Mesenchymal stem cell (in vitro differentiated cells and primary cell): Measurements from ENCODE around the gene FOXP1.
A peak's percentile ranks its signal among the peaks of the same experiment; 100 is the strongest.

ENCODE experiments used
- DNase-seq: peaks from one replicate; pipeline ENCODE4 v3.0.0-alpha.2; 2013
- H2AFZ ChIP-seq: one replicate; pipeline ENCODE4 v1.6.1; 2013; ENCODE audit warnings: low read depth, mild to moderate bottlenecking, control low read depth, inconsistent platforms, low read length, moderate library complexity
- H2AK5ac ChIP-seq: 2 replicates; pipeline ENCODE4 v1.6.1; 2013; ENCODE audit warnings: low read length, moderate library complexity, mild to moderate bottlenecking, inconsistent platforms; ENCODE audit not compliant: severe bottlenecking
- H2BK120ac ChIP-seq: one replicate; pipeline ENCODE4 v1.6.1; 2013; ENCODE audit warnings: low read depth, mild to moderate bottlenecking, inconsistent platforms, low read length, moderate library complexity
- H2BK12ac ChIP-seq, 2 experiments: one replicate each; pipeline ENCODE4 v1.6.1; 2013; ENCODE audit warnings: inconsistent platforms in 2 of 2, low read length in 2 of 2, mild to moderate bottlenecking in 2 of 2, moderate library complexity in 2 of 2, control low read depth in 1 of 2
- H2BK15ac ChIP-seq: one replicate; pipeline ENCODE4 v1.6.1; 2013; ENCODE audit warnings: mild to moderate bottlenecking, low read depth, inconsistent platforms; ENCODE audit not compliant: poor library complexity, severe bottlenecking
- H2BK5ac ChIP-seq: 2 replicates; pipeline ENCODE4 v1.6.1; 2013; ENCODE audit warnings: low read depth, mild to moderate bottlenecking, low read length, control low read depth, inconsistent platforms; ENCODE audit not compliant: poor library complexity, severe bottlenecking
- H3K14ac ChIP-seq, 2 experiments: one replicate each; pipeline ENCODE4 v1.6.1; 2013; ENCODE audit warnings: inconsistent platforms in 2 of 2, low read length in 2 of 2, control low read depth in 1 of 2, mild to moderate bottlenecking in 1 of 2, moderate library complexity in 1 of 2
- H3K18ac ChIP-seq, 2 experiments: one replicate each; pipeline ENCODE4 v1.6.1; 2013; ENCODE audit warnings: inconsistent platforms in 2 of 2, low read length in 2 of 2, control low read depth in 1 of 2, low read depth in 1 of 2, mild to moderate bottlenecking in 1 of 2
- H3K23ac ChIP-seq, 2 experiments: one replicate each; pipeline ENCODE4 v1.6.1; 2013; ENCODE audit warnings: inconsistent platforms in 2 of 2, low read length in 2 of 2, mild to moderate bottlenecking in 2 of 2, moderate library complexity in 2 of 2, control low read depth in 1 of 2
- H3K27ac ChIP-seq: 2 replicates; pipeline ENCODE4 v1.5.1; 2013; ENCODE audit warnings: mild to moderate bottlenecking, moderate library complexity, low read length, control low read depth, inconsistent platforms; ENCODE audit not compliant: poor library complexity, severe bottlenecking
- H3K27me3 ChIP-seq, 2 experiments: 2 replicates each; pipeline versions ENCODE4 v1.6.1 to v1.7.0; 2013; ENCODE audit warnings: low read length in 2 of 2, mild to moderate bottlenecking in 2 of 2, moderate library complexity in 2 of 2, control low read depth in 1 of 2, inconsistent platforms in 1 of 2; ENCODE audit not compliant: control insufficient read depth in 1 of 2, insufficient read depth in 1 of 2
- H3K36me3 ChIP-seq, 2 experiments: 2 replicates each; pipeline versions ENCODE4 v1.6.1 to v1.7.0; 2013; ENCODE audit warnings: low read length in 2 of 2, control low read depth in 1 of 2, inconsistent platforms in 1 of 2, low read depth in 1 of 2, mild to moderate bottlenecking in 1 of 2; ENCODE audit not compliant: insufficient read depth in 2 of 2, control insufficient read depth in 1 of 2
- H3K4ac ChIP-seq, 2 experiments: one replicate each; pipeline ENCODE4 v1.6.1; 2013; ENCODE audit warnings: inconsistent platforms in 2 of 2, low read length in 2 of 2, mild to moderate bottlenecking in 2 of 2, moderate library complexity in 2 of 2, control low read depth in 1 of 2, low read depth in 1 of 2
- H3K4me1 ChIP-seq: 2 replicates; pipeline ENCODE4 v1.6.1; 2013; ENCODE audit warnings: low read depth, low read length, control low read depth; ENCODE audit not compliant: control insufficient read depth, insufficient read depth
- H3K4me2 ChIP-seq: 2 replicates; pipeline ENCODE4 v1.6.1; 2013; ENCODE audit warnings: low read length, mild to moderate bottlenecking, inconsistent platforms; ENCODE audit not compliant: poor library complexity, severe bottlenecking
- H3K4me3 ChIP-seq, 2 experiments: 2 replicates each; pipeline versions ENCODE4 v1.5.1 to v1.7.0; 2013; ENCODE audit warnings: low read length in 2 of 2, mild to moderate bottlenecking in 2 of 2, control low read depth in 1 of 2, low read depth in 1 of 2; ENCODE audit not compliant: insufficient read depth in 1 of 2
- H3K79me1 ChIP-seq: replicated peaks from 2 replicates; pipeline ENCODE4 v1.6.1; 2013; ENCODE audit warnings: mild to moderate bottlenecking, control low read depth, low read length, inconsistent platforms; ENCODE audit not compliant: poor library complexity, severe bottlenecking
- H3K9ac ChIP-seq: 2 replicates; pipeline ENCODE4 v1.7.0; 2013; ENCODE audit warnings: mild to moderate bottlenecking, low read length, moderate library complexity
- H3K9me3 ChIP-seq: 2 replicates; pipeline ENCODE4 v1.7.0; 2013; ENCODE audit warnings: mild to moderate bottlenecking, low read length; ENCODE audit not compliant: control insufficient read depth
- H4K8ac ChIP-seq: one replicate; pipeline ENCODE4 v1.6.1; 2013; ENCODE audit warnings: inconsistent platforms, mild to moderate bottlenecking, low read length, moderate library complexity
- H4K91ac ChIP-seq: one replicate; pipeline ENCODE4 v1.6.1; 2013; ENCODE audit warnings: mild to moderate bottlenecking, low read length, inconsistent platforms
- WGBS: methylation state at CpG from one replicate; pipeline ENCODE4 v1.1.7; 2013; ENCODE audit warnings: mixed read lengths; 5-methylcytosine and 5-hydroxymethylcytosine counted together

FOXP1 gene

DNA sequence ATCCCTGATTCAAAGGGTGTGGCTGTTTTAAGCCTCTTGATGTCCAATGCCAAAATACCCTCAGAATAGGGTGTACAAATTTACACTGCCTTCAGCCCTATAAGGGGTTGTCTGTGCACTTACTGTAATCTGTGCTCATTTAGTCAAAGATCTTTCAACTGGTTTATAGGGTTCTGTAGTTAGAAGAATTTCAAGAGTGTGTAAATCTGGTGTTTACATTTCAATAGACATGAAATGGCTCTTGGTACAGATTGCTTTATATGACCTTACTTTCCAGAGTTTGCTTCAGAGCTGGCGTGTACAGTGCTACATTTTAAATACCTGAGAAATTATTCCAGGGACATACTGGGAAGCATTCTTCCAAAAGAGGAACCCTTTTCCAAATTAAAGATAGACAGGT lies 399.3 kb downstream of the FOXP1 start:
- Histone ChIP-seq H3K27ac (no peak overlapping the region), H2AFZ (no peak overlapping the region), H3K23ac (no peak overlapping the region), H4K8ac (no peak overlapping the region), H2BK120ac (no peak overlapping the region), H4K91ac (no peak overlapping the region), H3K4me3 (no peak overlapping the region), H3K9me3 (no peaks in the 10 kb centered on the region), H3K79me1 (peaks cover 23% of the 10 kb centered on the region), H2BK5ac (no peak overlapping the region), H3K27me3 (no peaks in the 10 kb centered on the region), H2AK5ac (no peak overlapping the region), H2BK15ac (no peak overlapping the region), H2BK12ac (no peak overlapping the region), H3K18ac (peak overlapping the region in 1 of 2 experiments; percentile 24), H3K4me1 (no peaks in the 10 kb centered on the region), H3K9ac (no peak overlapping the region), H3K14ac (no peak overlapping the region), H3K4ac (no peak overlapping the region), H3K36me3 (peaks cover 0 to 5% of the 10 kb centered on the region in 2 experiments), H3K4me2 (no peak overlapping the region)
- DNase-seq = no peak
- WGBS = 89% methylated on average over 1 of the region's 1 CpG

DNA sequence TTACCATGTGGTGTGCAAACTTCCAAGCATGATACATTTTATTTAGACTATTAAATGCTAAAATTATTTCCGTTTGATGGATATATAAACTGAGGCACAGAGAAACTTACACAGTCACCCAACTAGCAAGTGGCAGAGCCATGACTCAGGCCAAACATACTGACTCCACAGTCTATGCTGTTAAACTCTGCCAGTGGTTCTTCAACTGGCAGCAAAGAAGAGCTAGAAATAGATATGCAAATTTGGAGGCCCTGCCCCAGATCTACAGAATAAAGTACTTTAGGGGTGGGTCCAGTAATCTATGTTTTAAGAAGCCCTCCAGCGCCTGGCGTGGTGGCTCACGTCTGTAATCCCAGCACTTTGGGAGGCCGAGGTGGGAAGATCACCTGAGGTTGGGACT lies 400.0 kb downstream of the FOXP1 start:
- H2BK12ac ChIP-seq = no peak overlapping the region
- H3K14ac ChIP-seq = no peak overlapping the region
- no peaks in the 10 kb centered on the region for H3K4me1 ChIP-seq
- H3K79me1 ChIP-seq = peaks cover 23% of the 10 kb centered on the region
- no peak overlapping the region for H4K91ac ChIP-seq
- no peak overlapping the region for H2BK120ac ChIP-seq
- no peak overlapping the region for H2BK5ac ChIP-seq
- H3K9ac ChIP-seq = no peak overlapping the region
- no peak overlapping the region for H3K18ac ChIP-seq
- DNase-seq = no peak
- H4K8ac ChIP-seq = no peak overlapping the region
- H2BK15ac ChIP-seq = no peak overlapping the region
- H2AFZ ChIP-seq = no peak overlapping the region
- H3K36me3 ChIP-seq = peaks cover 0 to 6% of the 10 kb centered on the region in 2 experiments
- H3K4ac ChIP-seq = no peak overlapping the region
- no peaks in the 10 kb centered on the region for H3K9me3 ChIP-seq
- no peak overlapping the region for H3K4me2 ChIP-seq
- WGBS = over 99% methylated on average over 5 of the region's 5 CpGs
- H3K27ac ChIP-seq = no peak overlapping the region
- H3K27me3 ChIP-seq = no peaks in the 10 kb centered on the region
- H3K4me3 ChIP-seq = no peak overlapping the region
- H3K23ac ChIP-seq = no peak overlapping the region
- no peak overlapping the region for H2AK5ac ChIP-seq

DNA sequence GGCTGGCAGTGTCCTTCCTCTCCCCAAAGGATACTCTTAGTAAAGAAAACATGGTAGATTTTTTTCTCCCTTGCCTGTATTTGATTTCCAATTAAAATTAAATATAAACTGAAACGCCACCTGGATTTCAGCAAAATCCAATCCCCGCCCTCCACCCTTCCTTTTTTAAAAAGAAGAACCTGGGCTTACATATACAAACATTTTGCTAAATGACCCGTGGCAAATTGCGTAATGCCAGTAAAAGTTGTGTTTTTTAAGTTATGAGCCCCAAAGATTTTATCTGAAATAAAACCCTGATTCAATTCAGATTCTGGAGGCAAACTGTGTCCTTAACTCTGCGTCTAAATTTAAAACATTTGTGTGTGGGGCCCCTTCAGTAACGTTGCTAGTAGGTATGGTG lies 403.0 kb downstream of the FOXP1 start:
- Histone ChIP-seq H3K9me3 (no peaks in the 10 kb centered on the region), H2BK5ac (no peak overlapping the region), H3K36me3 (peaks cover 0 to 15% of the 10 kb centered on the region in 2 experiments)

GRCh38 chr3:71177375-71177774 lies 406.2 kb downstream of the FOXP1 start:
- H3K9me3 ChIP-seq = no peaks in the 10 kb centered on the region
- no peak overlapping the region for H2BK15ac ChIP-seq
- DNase-seq = no peak

More for the DNA sequence above, 403.0 kb downstream of the FOXP1 start:
- H3K18ac ChIP-seq = no peak overlapping the region
- H2BK15ac ChIP-seq = no peak overlapping the region
- H3K4ac ChIP-seq = no peak overlapping the region
- H3K4me1 ChIP-seq = peaks cover 2% of the 10 kb centered on the region
- H3K79me1 ChIP-seq = peaks cover 29% of the 10 kb centered on the region
- no peak overlapping the region for H4K8ac ChIP-seq
- H3K14ac ChIP-seq = no peak overlapping the region
- H2AK5ac ChIP-seq = no peak overlapping the region
- H2AFZ ChIP-seq = no peak overlapping the region
- no peak overlapping the region for H2BK120ac ChIP-seq
- H3K4me2 ChIP-seq = no peak overlapping the region
- no peak for DNase-seq
- H4K91ac ChIP-seq = no peak overlapping the region
- 92% methylated on average over 6 of the region's 6 CpGs for WGBS
- H3K4me3 ChIP-seq = no peak overlapping the region
- H3K27me3 ChIP-seq = no peaks in the 10 kb centered on the region
- H3K9ac ChIP-seq = no peak overlapping the region
- no peak overlapping the region for H3K23ac ChIP-seq
- H3K27ac ChIP-seq = no peak overlapping the region
- no peak overlapping the region for H2BK12ac ChIP-seq

More at GRCh38 chr3:71177375-71177774, 406.2 kb downstream of the FOXP1 start:
- 65% methylated on average over 4 of the region's 4 CpGs for WGBS
- Histone ChIP-seq H3K4ac (no peak overlapping the region), H3K4me3 (no peak overlapping the region), H3K14ac (no peak overlapping the region), H3K27ac (no peak overlapping the region), H2BK12ac (no peak overlapping the region), H2AK5ac (no peak overlapping the region), H2BK120ac (no peak overlapping the region), H3K18ac (no peak overlapping the region), H2AFZ (no peak overlapping the region), H4K91ac (no peak overlapping the region), H3K23ac (no peak overlapping the region), H3K79me1 (peaks cover 36% of the 10 kb centered on the region), H3K4me1 (peaks cover 3% of the 10 kb centered on the region), H2BK5ac (no peak overlapping the region), H3K4me2 (no peak overlapping the region), H3K27me3 (no peaks in the 10 kb centered on the region), H4K8ac (no peak overlapping the region), H3K9ac (no peak overlapping the region), H3K36me3 (peaks cover 0 to 17% of the 10 kb centered on the region in 2 experiments)
